Islet precursor cell (in vitro differentiated cells): ENCODE results near the gene CFDP1.
A peak's percentile ranks its signal among the peaks of the same experiment; 100 is the strongest.

Experiments used
- DNase-seq: peaks from one replicate; pipeline ENCODE4 v3.0.0-alpha.2; 2018

CFDP1 gene

GRCh38 chr16:75262104-75262799 is 171.1 kb downstream of the CFDP1 start:
- peak; percentile 52 for DNase-seq

- DNase-seq, result no peak
Observed at GRCh38 chr16:75261590-75262078, 171.7 kb downstream of the CFDP1 start.

- DNase-seq, result peak; percentile 51
Observed at GRCh38 chr16:75260851-75261589, 172.3 kb downstream of the CFDP1 start.

GRCh38 chr16:75258807-75259141 is 174.5 kb downstream of the CFDP1 start:
- no peak for DNase-seq

- no peak for DNase-seq
Observed at GRCh38 chr16:75257886-75258806, 175.2 kb downstream of the CFDP1 start.

GRCh38 chr16:75256696-75257343 is 176.5 kb downstream of the CFDP1 start:
- peak; percentile 78 for DNase-seq

GRCh38 chr16:75256059-75256571 is 177.2 kb downstream of the CFDP1 start:
- DNase-seq, result peak; percentile 77

GRCh38 chr16:75254359-75254837 is 178.9 kb downstream of the CFDP1 start:
- DNase-seq, result peak; percentile 99

GRCh38 chr16:75252946-75253911 is 180.1 kb downstream of the CFDP1 start:
- DNase-seq, result peak; percentile 98

GRCh38 chr16:75252049-75252864 is 181.0 kb downstream of the CFDP1 start:
- DNase-seq, result no peak

GRCh38 chr16:75251280-75252048 is 181.8 kb downstream of the CFDP1 start, which contains the start of gene BCAR1:
Gene BCAR1 (minus strand): TSS chr16:75251624. CDS start chr16:75251482, 142 bp downstream.
- peak; percentile 98 for DNase-seq

- no peak for DNase-seq
Observed at GRCh38 chr16:75250809-75251279, 182.5 kb downstream of the CFDP1 start.

GRCh38 chr16:75250089-75250808 is 183.1 kb downstream of the CFDP1 start:
- no peak for DNase-seq

GRCh38 chr16:75249441-75249840 is 183.9 kb downstream of the CFDP1 start:
- DNase-seq, result no peak

GRCh38 chr16:75248536-75249380 is 184.5 kb downstream of the CFDP1 start:
- DNase-seq, result no peak

- no peak for DNase-seq
Observed at GRCh38 chr16:75248142-75248535, 185.2 kb downstream of the CFDP1 start.

GRCh38 chr16:75247249-75247648 is 186.1 kb downstream of the CFDP1 start:
- DNase-seq, result no peak
